SW480 (cell line): ENCODE results near the gene AVL9.

ENCODE experiments used
- DNase-seq: peaks from one replicate; pipeline ENCODE4 v3.0.0-alpha.2; 2016; ENCODE audit warnings: low spot score

The AVL9 gene

GRCh38 chr7:32533276-32534029 is 38.2 kb downstream of the AVL9 start:
- no peak for DNase-seq

GRCh38 chr7:32535162-32535702 is 39.9 kb downstream of the AVL9 start:
- no peak for DNase-seq

- no peak for DNase-seq
These were observed 40.7 kb downstream of the AVL9 start for GRCh38 chr7:32536016-32536415.

- DNase-seq, result no peak
These were observed 41.3 kb downstream of the AVL9 start for GRCh38 chr7:32536585-32536984.

GRCh38 chr7:32537760-32538159 is 42.5 kb downstream of the AVL9 start:
- DNase-seq, result no peak

GRCh38 chr7:32539366-32539765 is 44.1 kb downstream of the AVL9 start:
- DNase-seq, result no peak

GRCh38 chr7:32539919-32540531 is 44.7 kb downstream of the AVL9 start:
- DNase-seq, result no peak

- no peak for DNase-seq
These were observed 47.3 kb downstream of the AVL9 start for GRCh38 chr7:32542595-32542994.

GRCh38 chr7:32559480-32559879 is 64.2 kb downstream of the AVL9 start:
- no peak for DNase-seq

- DNase-seq, result no peak
These were observed 64.8 kb downstream of the AVL9 start for GRCh38 chr7:32560075-32560474.

- DNase-seq, result no peak
These were observed 66.3 kb downstream of the AVL9 start for GRCh38 chr7:32561613-32562012.

- no peak for DNase-seq
These were observed 69.3 kb downstream of the AVL9 start for GRCh38 chr7:32564542-32564941.

- no peak for DNase-seq
These were observed 74.3 kb downstream of the AVL9 start for GRCh38 chr7:32569388-32570289.

GRCh38 chr7:32573110-32573687 is 77.9 kb downstream of the AVL9 start:
- DNase-seq, result no peak

GRCh38 chr7:32574626-32575025 is 79.3 kb downstream of the AVL9 start:
- DNase-seq, result no peak

GRCh38 chr7:32577421-32577820 is 82.1 kb downstream of the AVL9 start:
- DNase-seq, result no peak

GRCh38 chr7:32579776-32580175 is 84.5 kb downstream of the AVL9 start:
- no peak for DNase-seq

- no peak for DNase-seq
These were observed 85.4 kb downstream of the AVL9 start for GRCh38 chr7:32580646-32581045.

- no peak for DNase-seq
These were observed 86.7 kb downstream of the AVL9 start for GRCh38 chr7:32582036-32582435.

GRCh38 chr7:32583791-32584190 is 88.5 kb downstream of the AVL9 start:
- DNase-seq, result no peak

- no peak for DNase-seq
These were observed 91.3 kb downstream of the AVL9 start for GRCh38 chr7:32586291-32587221.
